ENCODE results near the gene ZNHIT2.

The ZNHIT2 gene

DNA sequence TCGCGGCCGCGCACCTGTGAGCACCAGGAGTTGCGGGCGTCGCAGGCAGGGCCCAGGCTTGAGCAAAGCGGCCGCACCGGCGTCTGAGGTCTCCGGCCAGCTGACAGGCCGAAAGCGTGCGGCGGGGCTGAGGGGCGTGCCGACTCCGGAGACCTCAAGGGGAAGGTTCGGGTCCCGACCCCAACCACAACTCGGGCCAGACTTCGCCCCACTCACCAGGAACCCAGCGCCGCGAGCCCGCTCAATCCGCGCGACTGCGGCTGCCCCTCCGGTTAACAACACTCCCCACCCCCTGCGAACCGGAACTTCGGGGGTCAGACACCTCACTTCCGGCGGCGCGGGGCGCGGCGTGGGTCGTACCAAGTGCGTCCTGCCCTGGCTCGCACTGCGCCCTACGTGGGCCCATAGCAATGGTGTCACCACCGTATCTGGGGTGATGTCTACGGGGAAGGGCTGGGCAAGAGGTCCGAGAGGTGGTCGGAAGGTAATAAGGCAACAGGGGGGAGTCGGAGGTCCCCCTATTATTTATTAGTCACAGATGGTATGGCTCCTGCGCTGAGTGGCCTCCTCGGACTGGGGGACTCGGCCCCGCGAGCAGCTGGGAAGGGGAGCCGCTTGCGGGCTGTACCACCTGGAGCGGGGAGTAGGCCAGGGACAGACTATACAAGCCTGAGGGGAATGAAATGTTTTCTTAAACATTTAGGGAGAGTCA, 16.9 kb upstream of the ZNHIT2 start, which contains the start of gene SYVN1:
Gene SYVN1, minus strand, starts transcription at position 280 of the 712 bp plus-strand sequence. CDS start 918 bp downstream, outside the sequence.
- DNase-seq = peak; percentile 69

DNA sequence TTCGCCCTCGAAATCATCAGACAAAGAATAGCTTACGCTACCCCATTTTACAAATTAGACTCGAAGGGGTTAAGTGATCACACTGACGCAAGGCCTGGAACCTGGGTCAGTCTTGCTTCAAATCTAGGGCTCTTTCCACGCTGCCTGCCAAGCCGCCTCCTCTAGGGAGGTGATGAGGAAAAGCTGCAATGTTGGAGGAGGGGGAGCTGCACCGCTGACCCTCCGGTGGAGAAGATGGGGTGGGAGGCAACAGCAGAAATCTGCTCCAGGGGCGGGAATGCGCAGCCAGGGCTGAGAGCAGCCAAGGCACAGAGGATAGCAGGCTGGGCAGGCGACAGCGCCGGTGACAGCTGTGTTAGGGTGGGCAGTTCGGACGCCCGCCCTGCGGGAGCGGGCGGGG, 16.2 kb upstream of the ZNHIT2 start:
- DNase-seq = no peak

- no peak for DNase-seq
These were observed 15.6 kb upstream of the ZNHIT2 start for GRCh38 chr11:65132988-65133700.

DNA sequence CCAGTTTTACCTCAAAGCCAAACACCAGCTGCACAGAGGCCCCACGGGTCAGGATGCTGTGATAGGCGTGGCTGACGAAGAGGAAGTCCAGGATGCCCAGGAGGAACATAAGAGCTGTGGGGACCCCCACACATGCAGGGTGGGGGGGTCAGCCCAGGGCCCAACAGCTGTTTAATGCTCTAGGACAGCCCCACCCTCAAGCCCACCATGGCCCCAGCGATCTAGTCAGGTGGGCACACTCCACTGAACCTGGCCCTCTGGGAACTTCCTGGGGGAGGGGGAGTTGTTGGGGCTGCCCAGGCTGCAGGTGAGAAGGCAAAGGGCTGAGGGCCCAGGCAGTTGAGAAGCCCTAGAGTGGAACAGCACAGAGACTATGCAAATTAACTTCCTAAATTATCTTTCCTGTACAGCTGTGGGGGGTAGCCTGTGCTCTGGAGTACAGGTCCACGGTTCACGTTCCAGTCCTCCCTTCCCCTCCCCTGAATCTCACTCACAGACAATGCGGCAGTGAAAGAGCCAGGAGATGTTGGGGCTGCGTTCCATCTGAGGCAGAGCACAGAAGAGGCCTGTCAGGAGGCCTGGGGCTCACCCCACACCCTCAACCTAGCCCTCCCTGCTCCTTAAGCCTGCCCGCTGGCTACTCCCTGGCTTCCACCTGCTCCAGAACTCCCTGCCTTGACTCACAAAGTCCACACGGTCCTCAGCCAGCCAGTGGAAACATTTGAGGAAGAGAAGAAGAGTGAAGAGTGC, 14.9 kb upstream of the ZNHIT2 start:
- DNase-seq = no peak

- DNase-seq = no peak
These were observed 14.4 kb upstream of the ZNHIT2 start for GRCh38 chr11:65131895-65132237.

DNA sequence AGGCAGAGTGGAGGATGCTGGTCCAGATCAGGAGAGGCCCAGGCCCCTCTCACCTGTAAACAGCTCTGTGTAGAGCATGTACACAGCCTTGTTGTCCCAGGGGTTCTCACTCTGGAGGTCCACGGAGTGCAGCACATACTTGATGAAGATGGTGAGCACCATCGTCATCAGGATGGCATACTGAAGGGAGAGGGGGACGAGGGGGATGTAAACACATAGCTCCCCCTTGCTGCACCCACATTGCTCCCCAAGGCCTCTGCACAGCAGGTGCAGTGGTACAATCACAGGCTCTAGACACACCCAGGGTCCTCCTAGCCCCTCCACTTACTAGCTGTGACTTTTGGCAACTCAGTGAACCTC, 13.9 kb upstream of the ZNHIT2 start:
- DNase-seq = no peak

GRCh38 chr11:65130631-65131416, 13.3 kb upstream of the ZNHIT2 start:
- no peak for DNase-seq

- no peak for DNase-seq
These were observed 12.3 kb upstream of the ZNHIT2 start for GRCh38 chr11:65129649-65130441.

- no peak for DNase-seq
These were observed 11.0 kb upstream of the ZNHIT2 start for GRCh38 chr11:65128182-65129145.

GRCh38 chr11:65127473-65128181, 10.1 kb upstream of the ZNHIT2 start:
- no peak for DNase-seq

DNA sequence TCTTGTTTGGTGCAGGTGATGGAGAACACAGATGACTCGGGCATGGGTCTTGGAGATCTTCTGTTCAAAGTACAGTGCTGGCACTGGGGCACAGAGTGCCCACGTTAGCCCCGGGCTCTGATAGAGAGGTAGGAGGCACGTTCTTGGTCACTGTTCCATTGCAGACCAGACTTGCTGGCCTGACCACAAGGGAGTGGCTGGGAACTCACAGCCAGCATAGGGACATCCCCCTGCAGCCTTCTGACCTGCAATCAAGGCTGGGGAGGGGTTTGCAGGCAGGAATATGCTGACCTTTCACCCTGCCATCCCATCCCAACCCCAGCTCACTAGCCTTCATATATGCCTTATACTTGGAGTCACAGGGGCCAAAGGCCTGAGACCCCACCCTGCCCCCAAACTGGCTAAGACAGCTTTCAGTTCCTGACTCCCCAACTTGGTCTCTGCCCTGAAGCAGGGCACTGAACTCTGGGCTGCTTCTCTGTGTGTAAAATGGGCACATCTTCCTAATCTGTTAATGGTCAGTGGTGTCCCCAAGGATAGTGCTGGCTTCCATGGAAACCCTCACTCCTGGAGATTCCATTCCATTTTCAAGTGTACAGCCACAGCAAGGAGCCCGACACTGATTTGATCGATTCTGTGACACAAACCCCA, 9.2 kb upstream of the ZNHIT2 start:
- DNase-seq = no peak

DNA sequence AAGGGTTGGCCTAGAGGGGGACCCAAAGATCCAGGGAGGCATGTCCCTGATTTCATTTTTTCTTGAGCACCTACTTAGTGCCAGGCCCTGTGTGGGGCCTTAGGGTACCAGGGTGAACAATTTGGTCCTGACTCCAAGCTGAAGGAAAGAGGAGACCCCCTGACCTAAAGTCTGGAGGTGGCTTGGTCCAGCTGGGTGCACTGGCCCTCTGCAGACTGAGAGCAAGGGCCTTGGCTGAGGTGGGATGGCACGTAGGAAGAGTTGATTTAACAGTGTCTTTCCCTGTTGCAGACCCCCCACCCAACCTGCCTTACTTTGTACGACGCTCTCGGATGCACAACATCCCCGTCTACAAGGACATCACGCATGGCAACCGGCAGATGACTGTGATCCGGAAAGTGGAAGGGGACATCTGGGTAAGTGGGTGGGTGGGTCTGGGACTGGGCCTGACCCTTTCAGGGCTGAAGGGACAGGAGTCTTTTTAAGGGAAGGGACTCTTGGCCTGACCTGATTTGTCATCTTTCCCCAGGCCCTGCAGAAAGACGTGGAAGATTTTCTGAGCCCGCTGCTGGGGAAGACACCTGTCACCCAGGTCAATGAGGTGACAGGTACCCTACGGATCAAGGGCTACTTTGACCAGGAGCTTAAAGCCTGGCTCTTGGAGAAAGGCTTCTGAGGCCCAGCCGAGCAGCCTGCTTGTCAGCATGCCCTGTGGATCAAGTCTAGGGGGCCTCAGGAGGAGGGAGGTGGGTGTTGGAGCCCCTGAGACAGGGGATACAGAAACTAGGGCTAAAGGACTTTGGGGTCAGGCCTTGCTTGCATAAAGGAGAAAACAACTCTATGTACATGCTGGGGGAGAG, 7.9 kb upstream of the ZNHIT2 start:
- no peak for DNase-seq

DNA sequence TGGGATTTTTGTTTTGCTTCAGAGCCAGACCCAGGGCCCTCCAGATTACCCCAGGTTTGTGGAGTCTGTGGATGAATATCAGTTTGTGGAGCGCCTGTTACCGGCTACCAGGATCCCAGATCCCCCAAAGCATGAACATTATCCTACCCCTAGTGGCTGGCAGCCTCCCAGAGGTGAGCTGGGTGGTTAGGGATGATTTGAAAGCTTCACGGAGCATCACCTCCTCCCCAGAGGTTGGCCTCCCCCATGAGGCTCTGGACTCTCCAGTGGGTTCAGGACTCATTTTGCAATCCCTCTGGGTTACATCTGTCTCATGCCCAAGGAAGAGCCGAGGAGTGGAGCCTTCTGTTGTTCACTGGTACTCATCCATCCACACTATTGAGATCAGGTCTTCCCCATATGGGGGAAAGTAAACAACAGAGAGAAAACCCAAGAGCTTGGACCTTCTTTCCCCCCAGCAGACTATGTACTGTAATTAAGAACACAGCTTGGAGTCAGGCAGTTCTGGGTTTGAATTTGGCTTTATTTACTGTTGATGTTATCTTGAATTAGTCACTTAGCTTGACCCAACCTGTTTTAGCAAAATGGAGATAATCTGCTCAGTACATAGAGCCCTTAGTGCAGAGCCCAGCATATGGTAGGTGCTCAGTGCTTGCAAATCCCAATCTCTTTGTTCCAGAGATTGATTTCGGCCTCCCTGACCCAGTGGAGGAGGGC, 7.1 kb upstream of the ZNHIT2 start:
- no peak for DNase-seq

DNA sequence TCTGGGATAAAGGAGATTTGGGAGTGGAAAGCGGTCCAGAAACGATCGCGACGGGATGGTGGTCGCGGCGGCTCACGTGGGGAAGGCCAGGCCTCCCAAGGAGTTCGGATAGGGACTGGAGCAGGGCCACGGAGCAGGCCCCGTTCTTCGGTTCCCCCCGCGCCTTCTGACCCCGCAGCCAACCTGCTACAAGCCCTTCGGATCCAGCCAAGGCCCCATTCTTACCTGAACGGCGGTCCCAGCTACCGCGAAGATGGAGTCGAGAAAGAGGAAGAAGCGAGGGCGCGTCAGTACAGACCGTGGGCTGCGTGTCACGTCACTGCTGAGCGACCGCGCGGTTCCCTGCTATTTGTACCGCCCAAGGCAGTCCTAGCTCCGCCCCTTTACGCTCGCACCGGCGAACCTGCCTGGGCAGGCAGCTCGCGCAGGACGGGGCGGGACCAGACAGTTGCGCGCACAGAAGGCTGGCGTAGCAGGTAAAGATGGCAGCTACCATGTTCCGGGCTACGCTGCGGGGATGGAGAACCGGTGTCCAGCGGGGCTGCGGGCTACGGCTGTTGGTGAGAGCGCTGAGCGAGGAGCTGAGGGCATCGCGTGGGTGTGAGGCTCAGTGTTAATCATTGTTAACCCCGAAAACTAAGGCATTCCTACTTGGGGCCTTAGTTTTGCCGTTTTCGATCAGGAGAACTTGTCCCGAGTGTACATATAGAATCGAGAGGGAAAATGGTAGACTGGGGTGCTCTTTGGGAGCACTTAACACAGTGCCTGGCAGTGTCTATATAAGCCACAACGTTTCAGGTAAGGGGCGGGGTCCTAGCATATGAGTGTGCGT, 4.6 kb upstream of the ZNHIT2 start, which contains the start of the genes FAU and MRPL49:
Gene FAU, minus strand, starts transcription at position 270 of the 832 bp plus-strand sequence. CDS start 321 bp downstream, outside the sequence.
Gene MRPL49, plus strand, starts transcription at position 457 of the 832 bp plus-strand sequence. Its CDS starts 26 bp downstream, at position 483.
- peak; percentile 95 for DNase-seq

- DNase-seq = no peak
These were observed 4.0 kb upstream of the ZNHIT2 start for GRCh38 chr11:65121447-65121864.

GRCh38 chr11:65120831-65121230, 3.3 kb upstream of the ZNHIT2 start:
- DNase-seq = no peak

- no peak for DNase-seq
These were observed 2.1 kb upstream of the ZNHIT2 start for GRCh38 chr11:65119670-65119995.
